HEK293T (cell line): Measurements from ENCODE around the gene ZNF277.

Experiments
- BHLHE40 ChIP-seq: fragments of 450-650 bp; IDR thresholded peaks from 2 replicates; pipeline ENCODE4 v1.6.1; 2016; ENCODE audit warnings: mild to moderate bottlenecking, moderate library complexity, borderline replicate concordance
- FOXK2 ChIP-seq: fragments of 450-650 bp; IDR thresholded peaks from 2 replicates; pipeline ENCODE4 v1.6.1; 2016; ENCODE audit warnings: mild to moderate bottlenecking
- FOXM1 ChIP-seq: fragments of 450-650 bp; IDR thresholded peaks from 2 replicates; pipeline ENCODE4 v1.6.1; 2017; ENCODE audit warnings: mild to moderate bottlenecking, borderline replicate concordance
- HDGF ChIP-seq: fragments of 450-650 bp; IDR thresholded peaks from 2 replicates; pipeline ENCODE4 v1.6.1; 2017; ENCODE audit warnings: antibody characterized with exemption, borderline replicate concordance
- PKNOX1 ChIP-seq: fragments of 450-650 bp; IDR thresholded peaks from 2 replicates; pipeline ENCODE4 v1.6.1; 2016
- SP1 ChIP-seq: fragments of 450-650 bp; IDR thresholded peaks from 2 replicates; pipeline ENCODE4 v1.6.1; 2017
- SUZ12 ChIP-seq: fragments of 450-650 bp; IDR thresholded peaks from 2 replicates; pipeline ENCODE4 v1.6.1; 2016; ENCODE audit warnings: mild to moderate bottlenecking
- TARDBP ChIP-seq: fragments of 450-650 bp; IDR thresholded peaks from 2 replicates; pipeline ENCODE4 v1.6.1; 2016
- ZNF384 ChIP-seq: fragments of 450-650 bp; IDR thresholded peaks from 2 replicates; pipeline ENCODE4 v1.6.1; 2016

GRCh38 chr7:112254709-112255387 lies 48.4 kb downstream of the ZNF277 start:
- no peak for TF ChIP-seq FOXK2
- TF ChIP-seq SUZ12, result no peak
- no peak for TF ChIP-seq FOXM1
- TF ChIP-seq SP1, result no peak
- no peak for TF ChIP-seq ZNF384
- TF ChIP-seq TARDBP, result no peak
- TF ChIP-seq BHLHE40, result no peak
- TF ChIP-seq HDGF, result no peak
- no peak for TF ChIP-seq PKNOX1
